GM21723 (cell line): ENCODE results near the gene RALGAPB.
A peak's percentile ranks its signal among the peaks of the same experiment; 100 is the strongest.
"Not testable (repeated sequence)": the region's sequence is repeated elsewhere in the genome, so short reads cannot be mapped to it uniquely, and the experiment has no call there.

Experiments
- ATAC-seq: cut with Tn5 transposase; IDR thresholded peaks from one replicate; pipeline ENCODE4 v1.9.1; 2021; ENCODE audit warnings: mild to moderate bottlenecking, moderate library complexity; ENCODE audit not compliant: unreplicated experiment

Gene RALGAPB

GRCh38 chr20:38446441-38447209 is 26.0 kb upstream of the RALGAPB start:
- ATAC-seq = peak; percentile 81

GRCh38 chr20:38447251-38447661 is 25.4 kb upstream of the RALGAPB start:
- no peak for ATAC-seq

GRCh38 chr20:38447931-38448675 is 24.5 kb upstream of the RALGAPB start:
- ATAC-seq = no peak

- ATAC-seq = no peak
Observed at GRCh38 chr20:38449046-38449445, 23.6 kb upstream of the RALGAPB start.

- ATAC-seq = no peak
Observed at GRCh38 chr20:38450412-38450975, 22.1 kb upstream of the RALGAPB start.

GRCh38 chr20:38452880-38453624 is 19.6 kb upstream of the RALGAPB start:
- no peak for ATAC-seq

GRCh38 chr20:38453941-38454340 is 18.7 kb upstream of the RALGAPB start:
- no peak for ATAC-seq

GRCh38 chr20:38454556-38455473 is 17.8 kb upstream of the RALGAPB start:
- ATAC-seq = no peak

- no peak for ATAC-seq
Observed at GRCh38 chr20:38458314-38458713, 14.3 kb upstream of the RALGAPB start.

GRCh38 chr20:38460040-38460623 is 12.5 kb upstream of the RALGAPB start:
- ATAC-seq = no peak

- not testable (repeated sequence) for ATAC-seq
Observed at GRCh38 chr20:38460631-38461030, 12.0 kb upstream of the RALGAPB start.

GRCh38 chr20:38461167-38461566 is 11.5 kb upstream of the RALGAPB start:
- ATAC-seq = not testable (repeated sequence)

GRCh38 chr20:38461569-38461968 is 11.1 kb upstream of the RALGAPB start:
- ATAC-seq = not testable (repeated sequence)

GRCh38 chr20:38466171-38466570 is 6.5 kb upstream of the RALGAPB start:
- no peak for ATAC-seq

- ATAC-seq = no peak
Observed at GRCh38 chr20:38466983-38467382, 5.7 kb upstream of the RALGAPB start.

GRCh38 chr20:38471245-38471644 is 1.4 kb upstream of the RALGAPB start:
- no peak for ATAC-seq

GRCh38 chr20:38471987-38472512 is 593 bp upstream of the RALGAPB start:
- no peak for ATAC-seq

GRCh38 chr20:38473367-38473795 is 738 bp downstream of the RALGAPB start:
- ATAC-seq = peak; percentile 10

GRCh38 chr20:38477747-38478146 is 5.1 kb downstream of the RALGAPB start:
- no peak for ATAC-seq
